Omental fat pad (tissue), 4 donors: Measurements from ENCODE around the gene ASTN2. TPM values are rescaled to one million over a fixed set of nuclear protein-coding genes. Genes with fewer than 3 reads are reported as not detected.

Experiments used
- ATAC-seq: fragments of 150-250 bp; one replicate; pipeline ENCODE4 v1.9.1; 2016; ENCODE audit warnings: mild to moderate bottlenecking, moderate library complexity; ENCODE audit not compliant: low FRiP score
- DNase-seq: peaks from one replicate; pipeline ENCODE4 v3.0.0-alpha.2; 2019; ENCODE audit warnings: low spot score
- total RNA-seq, 4 donors: library from RNA; depleted of rRNA; stranded (reverse); fragments of >200 nt; gene quantifications; one replicate each; pipeline ENCODE4 v1.1.0, GENCODE V29; 2016
- TF ChIP-seq, protein P1 (sequence below), 3 donors: fragments of 450-650 bp; IDR thresholded peaks; one replicate each; pipeline ENCODE4 v1.5.1; 2016 to 2017; ENCODE audit warnings: antibody characterized with exemption in 3 of 3, mild to moderate bottlenecking in 3 of 3, moderate library complexity in 2 of 3

ASTN2 gene
- total RNA-seq, 4 donors from 2014 or later = 1.1 to 8.4 (median 3.6) TPM

DNA sequence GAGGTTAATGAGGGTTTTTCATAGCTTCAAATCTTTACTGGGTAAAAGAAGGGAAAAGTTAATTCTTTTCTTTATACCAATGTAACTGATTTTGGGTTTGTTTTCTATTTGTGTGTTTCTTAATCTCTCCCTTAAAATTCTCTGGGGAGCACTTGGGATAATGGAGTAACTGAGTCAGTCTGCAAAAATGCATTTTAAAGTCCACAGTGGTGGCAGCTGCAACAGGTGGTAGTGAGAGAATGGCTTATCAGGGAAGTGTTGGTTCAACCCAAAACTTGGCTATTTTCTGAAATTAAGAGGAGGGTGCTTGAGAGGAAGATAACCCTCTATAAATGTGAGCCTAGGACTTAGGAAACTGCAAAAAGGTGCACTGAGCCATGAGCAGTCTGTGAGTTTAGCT, 39.9 kb upstream of the ASTN2 start:
- no peak for ATAC-seq
- DNase-seq = no peak
- TF ChIP-seq, protein P1, sequence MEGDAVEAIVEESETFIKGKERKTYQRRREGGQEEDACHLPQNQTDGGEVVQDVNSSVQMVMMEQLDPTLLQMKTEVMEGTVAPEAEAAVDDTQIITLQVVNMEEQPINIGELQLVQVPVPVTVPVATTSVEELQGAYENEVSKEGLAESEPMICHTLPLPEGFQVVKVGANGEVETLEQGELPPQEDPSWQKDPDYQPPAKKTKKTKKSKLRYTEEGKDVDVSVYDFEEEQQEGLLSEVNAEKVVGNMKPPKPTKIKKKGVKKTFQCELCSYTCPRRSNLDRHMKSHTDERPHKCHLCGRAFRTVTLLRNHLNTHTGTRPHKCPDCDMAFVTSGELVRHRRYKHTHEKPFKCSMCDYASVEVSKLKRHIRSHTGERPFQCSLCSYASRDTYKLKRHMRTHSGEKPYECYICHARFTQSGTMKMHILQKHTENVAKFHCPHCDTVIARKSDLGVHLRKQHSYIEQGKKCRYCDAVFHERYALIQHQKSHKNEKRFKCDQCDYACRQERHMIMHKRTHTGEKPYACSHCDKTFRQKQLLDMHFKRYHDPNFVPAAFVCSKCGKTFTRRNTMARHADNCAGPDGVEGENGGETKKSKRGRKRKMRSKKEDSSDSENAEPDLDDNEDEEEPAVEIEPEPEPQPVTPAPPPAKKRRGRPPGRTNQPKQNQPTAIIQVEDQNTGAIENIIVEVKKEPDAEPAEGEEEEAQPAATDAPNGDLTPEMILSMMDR (IDR thresholded peaks at IDR 0.05) = no peak

- DNase-seq (no peak), ATAC-seq (no peak)
- TF ChIP-seq, protein P1 (IDR thresholded peaks at IDR 0.05) = no peak
Measured at GRCh38 chr9:117453737-117454136, 38.9 kb upstream of the ASTN2 start.

GRCh38 chr9:117451311-117451710, 36.5 kb upstream of the ASTN2 start:
- ATAC-seq (no peak), DNase-seq (no peak)
- TF ChIP-seq, protein P1 (IDR thresholded peaks at IDR 0.05) = no peak

- ATAC-seq (no peak), DNase-seq (no peak)
- TF ChIP-seq, protein P1 (IDR thresholded peaks at IDR 0.05) = no peak
Measured at GRCh38 chr9:117448066-117448465, 33.2 kb upstream of the ASTN2 start.

DNA sequence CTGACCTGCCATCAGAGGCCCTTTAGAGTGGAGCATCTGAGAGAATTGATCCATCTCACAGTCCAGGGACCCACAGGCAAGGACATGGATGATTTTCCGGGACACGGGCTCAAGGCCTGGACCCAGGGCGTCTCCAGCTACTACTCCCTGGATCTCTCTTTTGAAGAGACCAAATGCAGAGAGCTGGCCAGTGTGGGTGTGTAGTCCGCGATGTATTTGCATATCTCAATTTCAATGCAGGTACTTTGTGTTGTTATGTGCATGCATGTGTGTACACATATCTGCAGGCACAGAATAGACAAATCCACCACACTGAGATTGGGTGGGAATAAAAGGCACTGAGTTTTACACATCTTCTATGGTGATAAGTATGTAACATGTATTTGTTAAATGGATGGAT, 30.8 kb upstream of the ASTN2 start:
- ATAC-seq (no peak), DNase-seq (no peak)
- TF ChIP-seq, protein P1 (IDR thresholded peaks at IDR 0.05) = no peak

DNA sequence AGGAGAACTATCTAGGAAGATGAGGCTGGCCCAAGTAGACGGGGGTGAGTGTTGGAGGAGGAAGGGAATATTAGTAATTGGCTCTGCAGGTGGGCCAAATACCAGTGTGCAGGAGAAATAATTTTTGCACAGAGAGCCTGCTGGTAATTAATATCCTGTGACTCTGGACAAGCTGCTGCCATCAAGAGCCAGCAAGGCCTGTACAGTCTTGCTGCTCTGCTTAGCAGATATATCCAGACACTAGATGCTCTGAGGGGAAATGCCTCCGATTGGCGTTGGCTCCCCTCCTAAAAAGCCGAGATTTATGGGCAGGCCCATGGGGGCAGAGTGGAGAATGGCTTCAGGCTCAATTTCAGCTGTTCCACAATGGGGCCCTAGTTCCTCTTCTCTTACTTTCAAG, 29.6 kb upstream of the ASTN2 start:
- ATAC-seq (no peak), DNase-seq (no peak)
- TF ChIP-seq, protein P1 (IDR thresholded peaks at IDR 0.05) = no peak

DNA sequence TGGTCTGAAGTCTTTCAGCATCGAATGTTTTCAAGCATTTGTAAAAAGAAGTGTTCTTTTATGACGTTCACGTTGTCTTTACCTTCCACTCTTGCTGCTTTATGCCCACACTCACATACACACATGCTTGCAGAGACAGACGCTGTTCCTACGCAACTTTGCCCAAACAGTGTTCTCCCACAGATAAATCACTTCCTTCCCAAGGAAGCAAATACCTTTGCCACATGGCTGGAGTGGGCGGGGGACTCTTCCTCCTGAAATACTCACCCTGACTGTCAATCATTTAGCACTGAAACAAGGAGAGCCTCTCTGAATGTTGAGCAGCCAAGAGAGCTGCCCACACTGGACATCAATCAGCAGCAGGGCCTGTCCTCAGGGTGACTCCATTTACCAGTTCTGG, 22.4 kb upstream of the ASTN2 start:
- peak; percentile 23 for ATAC-seq
- TF ChIP-seq, protein P1 (IDR thresholded peaks at IDR 0.05) = no peak

More for the DNA sequence above, 22.4 kb upstream of the ASTN2 start:
- DNase-seq = no peak
